ENCODE data around the gene EGFL6. TPM values are rescaled to one million over a fixed set of nuclear protein-coding genes. Genes with fewer than 3 reads are reported as not detected.

EGFL6 gene
- total and polyA plus RNA-seq, 10 donors, result 0.06 to 0.44 (median 0.19) TPM; not detected in 5

Small RNA genes within 50 kb of the gene (microRNA-seq; reads per million reads assigned to microRNA genes)
- gene MIR6086, result 0 reads per million in 3 donors

Other genes with a start within 250 kb of the EGFL6 start
- gene ATXN3L, start 249.5 kb upstream of the EGFL6 start, total RNA-seq, result not detected
- gene ATXN3L, start 249.5 kb upstream of the EGFL6 start, polyA plus RNA-seq, result not detected
- 10 to 100 TPM in 3 of 7 donors, 1 to 10 TPM in 4; 7.0 to 11.6 (median 8.8) TPM for gene TCEANC, start 83.5 kb downstream of the EGFL6 start, total RNA-seq
- gene TCEANC, start 83.5 kb downstream of the EGFL6 start, polyA plus RNA-seq, result 1 to 10 TPM; 2.6 to 3.7 (median 3.5) TPM
- 10 to 100 TPM; 24.7 to 36.5 (median 30.7) TPM for gene RAB9A, start 119.5 kb downstream of the EGFL6 start, total RNA-seq
- 10 to 100 TPM; 20.3 to 24.1 (median 23.1) TPM for gene RAB9A, start 119.5 kb downstream of the EGFL6 start, polyA plus RNA-seq
- 10 to 100 TPM; 21.2 to 29.5 (median 23.8) TPM for gene TRAPPC2, start 165.0 kb downstream of the EGFL6 start, total RNA-seq
- gene TRAPPC2, start 165.0 kb downstream of the EGFL6 start, polyA plus RNA-seq, result 10 to 100 TPM; 10.8 to 12.0 (median 11.2) TPM
- gene OFD1, start 165.1 kb downstream of the EGFL6 start, total RNA-seq, result 10 to 100 TPM; 33.6 to 54.8 (median 47.7) TPM
- gene OFD1, start 165.1 kb downstream of the EGFL6 start, polyA plus RNA-seq, result 100 to 1,000 TPM in 1 of 3 donors, 10 to 100 TPM in 2; 52.1 to 138 (median 54.0) TPM
- 10 to 100 TPM in 6 of 7 donors, 1 to 10 TPM in 1; 6.3 to 67.1 (median 30.0) TPM for gene GPM6B, start 247.5 kb downstream of the EGFL6 start, total RNA-seq
- gene GPM6B, start 247.5 kb downstream of the EGFL6 start, polyA plus RNA-seq, result 1 to 10 TPM; 2.0 to 7.9 (median 3.6) TPM

Data from spleen (tissue), 10 donors.